Measurements from ENCODE around the gene ELL.
"Not testable (repeated sequence)": the region's sequence is repeated elsewhere in the genome, so short reads cannot be mapped to it uniquely, and the experiment has no call there.

ELL gene

DNA sequence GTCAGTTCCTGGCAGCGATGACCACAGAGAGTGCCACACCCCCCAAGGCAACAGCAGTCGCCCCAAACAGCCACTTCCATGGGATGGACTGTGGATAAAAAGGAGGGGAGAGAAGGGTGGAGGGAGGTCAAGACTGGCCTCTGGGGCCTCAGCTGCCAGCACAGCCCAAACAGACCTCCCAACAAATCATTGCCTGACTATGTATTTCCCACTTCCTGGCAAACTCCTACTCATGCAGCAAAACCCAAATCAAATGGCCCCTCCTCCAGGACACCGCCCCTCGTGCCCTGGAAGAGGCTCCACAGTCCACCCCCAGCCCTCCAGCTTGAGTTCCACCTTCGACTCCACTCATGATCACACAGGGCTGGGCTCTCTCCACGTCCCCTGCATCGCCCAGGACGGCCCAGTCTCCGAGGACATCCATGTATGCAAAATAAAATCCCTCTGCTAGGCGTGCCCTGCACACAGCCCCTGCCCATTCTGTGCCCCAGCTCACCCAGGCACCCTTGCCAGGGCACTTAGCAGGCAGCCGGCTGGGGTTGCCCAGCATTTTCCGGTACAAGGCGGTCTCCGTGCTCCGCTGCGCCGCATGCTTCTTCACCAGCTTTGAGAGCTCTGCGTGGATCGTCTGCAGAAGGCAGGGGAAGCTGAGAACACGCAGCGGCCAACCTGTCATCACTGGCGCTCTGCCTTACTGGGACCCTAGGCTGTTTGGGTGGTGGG is 10.5 kb upstream of the ELL start:
- DNase-seq (ENCODE audit: extremely low spot score, insufficient read length, low read depth) = no peak
- FAIRE-seq = no peak

DNA sequence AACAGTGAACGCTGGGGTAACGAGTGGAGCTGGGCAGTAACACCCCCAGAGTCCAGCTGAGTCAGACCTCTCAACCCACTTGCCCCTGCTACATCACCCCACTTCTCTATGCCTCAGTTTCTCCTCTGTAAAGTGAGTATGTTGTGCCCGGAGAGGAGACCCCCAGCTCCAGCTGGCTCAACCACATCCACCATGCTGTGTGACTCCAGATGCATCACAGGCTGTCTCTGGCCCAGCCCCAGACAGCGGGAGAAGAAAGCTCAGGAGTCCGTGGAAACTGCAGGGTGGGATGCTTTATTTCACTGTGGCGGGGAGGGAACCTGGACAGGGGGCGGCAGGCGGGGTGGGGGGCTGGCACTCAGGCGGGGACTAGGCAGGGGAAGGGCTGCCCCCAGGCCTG is 9.6 kb upstream of the ELL start:
- FAIRE-seq (no peak), DNase-seq (ENCODE audit: extremely low spot score, insufficient read length, low read depth) (no peak)

GRCh38 chr19:18529782-18530181 is 7.9 kb upstream of the ELL start:
- no peak for FAIRE-seq
- no peak for DNase-seq (ENCODE audit: extremely low spot score, insufficient read length, low read depth)

- no peak for FAIRE-seq
- DNase-seq (ENCODE audit: extremely low spot score, insufficient read length, low read depth) = no peak
Measured at GRCh38 chr19:18526316-18526715, 4.4 kb upstream of the ELL start.

DNA sequence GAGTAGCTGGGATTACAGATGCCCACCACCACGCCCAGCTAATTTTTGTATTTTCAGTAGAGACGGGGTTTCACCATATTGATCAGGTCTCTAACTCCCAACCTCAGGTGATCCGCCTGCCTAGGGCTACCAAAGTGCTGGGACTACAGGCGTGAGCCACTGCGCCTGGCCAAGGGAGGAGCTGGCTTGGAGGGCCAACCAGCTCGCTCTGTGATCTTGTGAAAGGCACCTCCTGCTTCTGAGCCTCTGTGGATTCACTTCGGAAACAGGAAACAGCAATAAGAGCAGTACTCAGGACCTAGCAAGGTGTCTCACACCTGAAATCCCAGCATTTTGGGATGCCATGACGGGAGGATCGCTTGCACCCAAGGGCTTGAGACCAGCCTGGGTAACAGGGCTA is 2.0 kb upstream of the ELL start:
- FAIRE-seq (no peak), DNase-seq (ENCODE audit: extremely low spot score, insufficient read length, low read depth) (no peak)

DNA sequence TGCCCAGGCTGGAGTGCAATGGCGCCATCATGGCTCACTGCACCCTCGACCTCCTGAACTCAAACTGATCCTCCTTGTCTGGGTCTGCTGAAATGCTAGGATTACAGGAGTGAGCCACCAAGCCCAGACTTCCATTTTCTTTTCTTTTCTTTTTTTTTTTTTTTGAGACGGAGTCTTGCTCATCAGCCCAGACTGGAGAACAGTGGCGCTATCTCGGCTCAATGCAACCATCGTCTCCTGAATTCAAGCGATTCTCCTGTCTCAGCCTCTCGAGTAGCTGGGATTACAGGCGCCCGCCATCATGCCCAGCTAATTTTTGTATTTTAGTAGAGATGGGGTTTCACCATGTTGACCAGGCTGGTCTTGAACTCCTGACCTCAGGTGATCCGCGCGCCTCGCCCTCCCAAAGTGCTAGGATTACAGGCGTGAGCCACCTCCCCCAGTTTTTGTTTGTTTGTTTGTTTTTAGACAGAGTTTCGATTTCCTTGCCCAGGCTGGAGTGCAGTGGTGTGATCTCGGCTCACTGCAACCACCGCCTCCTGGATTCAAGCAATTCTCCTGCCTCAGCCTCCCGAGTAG is 1.1 kb upstream of the ELL start:
- FAIRE-seq; DNase-seq (ENCODE audit: extremely low spot score, insufficient read length, low read depth): not testable (repeated sequence)

DNA sequence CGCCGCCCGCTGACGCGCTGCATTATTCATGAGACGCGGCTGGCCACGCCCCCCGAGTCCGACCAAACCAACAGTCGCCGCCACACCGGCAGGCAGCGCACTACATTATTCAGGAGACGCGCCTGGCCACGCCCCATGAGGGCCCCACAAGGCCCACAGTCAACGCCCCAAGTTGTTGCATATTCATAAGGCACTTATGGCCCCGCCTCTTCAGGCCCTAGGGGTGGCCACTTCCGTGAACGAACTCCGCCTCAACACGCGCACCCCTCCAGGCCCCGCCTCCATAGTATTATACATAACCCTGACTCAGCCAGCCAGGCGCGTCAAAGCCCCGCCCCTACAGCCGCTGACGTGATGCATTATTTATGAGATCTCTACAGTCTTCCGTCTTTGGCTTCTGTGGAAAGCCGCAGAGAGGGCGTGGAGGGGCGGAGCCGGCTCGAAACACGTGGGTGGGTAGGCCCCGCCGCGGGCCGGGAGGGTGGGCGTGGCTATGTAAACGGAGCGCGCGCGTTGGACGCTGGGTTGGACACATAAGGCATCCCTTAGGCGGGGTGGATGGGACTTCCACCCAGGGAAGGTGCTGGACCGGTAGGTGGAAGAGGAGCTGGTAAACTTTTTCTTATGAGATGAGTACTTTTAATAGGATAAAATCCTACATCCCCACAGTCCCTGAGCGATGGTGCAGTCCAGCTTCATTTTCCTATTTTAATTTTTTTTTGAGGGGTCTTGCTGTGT is 423 bp upstream of the ELL start:
- FAIRE-seq (peak; percentile 100), DNase-seq (ENCODE audit: extremely low spot score, insufficient read length, low read depth) (peak; percentile 93)

DNA sequence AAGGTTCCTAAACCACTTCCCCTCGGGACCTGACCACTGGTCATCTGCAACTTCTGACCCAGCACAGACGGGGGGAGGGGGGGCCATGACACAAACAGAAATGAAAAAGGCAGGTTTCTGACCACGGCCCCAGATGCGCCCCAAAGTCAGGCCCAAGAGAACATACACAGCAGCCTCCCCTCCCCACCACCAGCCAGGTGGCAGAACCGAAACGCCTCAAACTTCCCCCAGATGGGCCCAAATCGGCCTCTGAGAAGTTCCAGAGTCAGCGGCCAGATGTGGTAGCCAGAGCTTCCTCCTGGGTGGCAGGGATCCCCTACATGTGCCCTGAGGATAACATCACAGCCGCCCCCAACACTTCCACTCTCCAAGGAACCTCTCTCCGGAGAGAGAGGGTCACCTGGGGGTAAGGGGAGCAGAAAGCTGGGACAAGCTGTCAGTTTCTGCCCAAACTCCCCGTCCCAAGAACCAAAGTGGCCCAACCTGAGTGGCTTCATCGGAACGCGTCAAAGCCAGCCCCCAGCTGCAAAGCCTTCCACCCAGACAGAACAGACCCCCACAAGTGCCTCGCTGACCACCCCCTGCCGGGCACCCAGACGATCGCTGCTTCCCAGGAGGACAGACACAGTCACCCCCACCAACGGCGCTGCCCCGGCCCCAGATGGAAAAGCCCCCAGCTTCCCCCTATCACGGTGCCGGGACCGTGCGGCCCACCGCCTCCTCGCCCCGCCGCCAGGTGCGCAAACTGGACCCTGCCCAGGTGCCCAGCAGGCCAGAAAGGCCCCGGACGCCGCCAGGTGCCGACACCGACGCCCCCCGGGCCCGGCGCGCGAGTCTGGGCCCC is 800 bp downstream of the ELL start:
- FAIRE-seq = peak; percentile 78
- no peak for DNase-seq (ENCODE audit: extremely low spot score, insufficient read length, low read depth)

DNA sequence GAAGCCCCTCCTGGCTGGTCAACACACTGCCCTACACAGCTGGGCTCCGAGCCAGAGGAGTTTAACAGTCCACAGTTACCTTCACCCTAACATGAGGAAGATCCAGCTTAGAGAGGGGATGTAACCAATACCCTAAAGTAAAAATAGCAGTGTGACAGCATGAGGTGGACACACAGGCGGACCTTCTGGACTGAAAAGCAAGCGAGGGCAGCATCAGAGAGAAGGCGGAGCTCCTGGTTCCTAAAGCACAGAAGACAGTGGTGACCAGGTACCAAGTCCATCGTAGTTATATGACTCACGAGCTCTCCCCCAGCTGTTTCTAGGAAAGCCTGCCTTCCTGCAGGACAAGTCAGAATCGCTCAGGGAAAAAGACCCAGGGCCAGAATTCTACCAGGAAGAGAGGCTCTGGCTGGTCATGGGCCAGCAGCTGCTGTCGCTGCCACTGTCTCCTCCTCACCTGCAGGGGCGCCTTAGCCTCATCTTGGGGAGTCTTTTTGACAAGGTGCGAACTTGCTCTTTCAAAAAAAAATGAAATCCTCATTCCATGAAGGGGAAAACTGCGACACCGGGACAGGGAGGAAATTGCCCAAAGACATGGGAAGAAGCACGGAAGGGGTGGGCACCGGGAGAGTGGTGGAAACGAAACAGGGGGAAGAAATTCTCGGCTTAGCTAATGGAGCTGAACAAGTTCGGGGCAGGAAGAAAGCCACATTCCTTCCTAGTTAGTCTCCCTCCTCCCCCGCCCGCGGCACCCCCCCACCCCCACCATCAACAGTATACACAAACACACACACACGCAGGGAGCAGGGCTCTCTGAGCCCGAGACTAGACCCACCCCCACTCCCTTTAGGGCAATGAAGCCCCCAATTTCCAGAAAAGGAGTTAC is 1.7 kb downstream of the ELL start:
- DNase-seq (ENCODE audit: extremely low spot score, insufficient read length, low read depth) = no peak
- peak; percentile 91 for FAIRE-seq

- FAIRE-seq = no peak
- DNase-seq (ENCODE audit: extremely low spot score, insufficient read length, low read depth) = no peak
Measured at GRCh38 chr19:18518639-18519038, 3.2 kb downstream of the ELL start.

DNA sequence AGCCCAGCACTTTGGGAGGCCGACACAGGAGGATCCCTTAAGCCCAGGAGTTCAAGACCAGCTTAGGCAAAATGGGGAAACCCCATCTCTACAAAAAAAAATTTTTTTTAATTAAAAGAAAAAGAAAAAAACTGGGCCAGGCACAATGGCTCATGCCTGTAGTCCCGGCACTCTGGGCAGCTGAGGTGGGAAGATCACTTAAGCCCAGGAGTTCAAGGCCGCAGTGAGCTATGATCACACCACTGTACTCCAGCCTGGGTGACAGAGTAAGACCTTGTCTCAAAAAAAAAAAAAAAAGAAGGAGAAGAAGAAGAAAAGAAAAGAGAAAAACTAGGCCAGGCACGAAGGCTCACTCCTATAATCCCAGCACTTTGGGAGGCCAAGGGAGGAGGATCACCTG is 4.3 kb downstream of the ELL start:
- no peak for FAIRE-seq
- no peak for DNase-seq (ENCODE audit: extremely low spot score, insufficient read length, low read depth)

GRCh38 chr19:18515959-18516358 is 5.9 kb downstream of the ELL start:
- FAIRE-seq (no peak), DNase-seq (ENCODE audit: extremely low spot score, insufficient read length, low read depth) (no peak)

DNA sequence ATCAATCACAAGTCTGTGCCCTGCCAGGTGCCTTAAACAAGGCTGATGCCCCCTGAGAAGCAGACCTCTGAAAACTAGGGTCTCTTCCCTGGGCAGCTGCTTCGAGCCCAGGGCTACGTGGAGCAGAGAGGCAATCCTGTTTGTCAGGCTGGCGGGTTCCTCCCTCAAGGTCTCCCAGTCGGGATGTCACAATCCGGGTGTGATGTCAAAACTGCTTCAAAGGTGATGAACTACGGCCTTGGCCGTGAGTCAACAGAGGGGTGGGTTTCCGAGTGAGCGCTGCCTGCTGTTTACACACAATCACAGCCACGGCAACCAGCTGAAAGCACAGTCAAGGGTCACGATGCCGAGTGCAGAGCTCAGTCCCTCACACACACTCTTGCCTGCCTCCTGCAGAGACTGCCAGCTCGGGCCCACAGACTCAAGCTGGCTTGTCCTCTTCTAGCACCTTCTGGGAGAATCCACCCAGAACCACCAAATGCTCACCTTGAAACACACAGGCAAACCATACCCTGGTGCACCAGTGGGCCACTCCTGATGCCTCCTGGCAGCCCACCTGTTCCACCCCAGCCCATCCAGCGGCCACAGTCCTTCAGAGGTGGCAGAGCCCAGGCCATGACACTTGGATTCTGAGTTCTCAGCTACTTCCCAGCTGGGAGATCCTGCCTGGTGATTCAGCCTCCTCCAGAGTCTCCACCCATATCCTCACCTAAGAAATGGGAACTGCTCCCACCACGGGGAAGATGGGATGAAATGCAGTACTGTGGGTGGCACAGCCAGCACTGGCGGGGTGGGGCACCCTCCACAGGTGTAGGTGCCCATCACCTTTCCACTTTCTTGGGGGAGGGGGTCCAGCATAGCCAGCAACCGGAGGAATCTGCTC is 6.8 kb downstream of the ELL start:
- FAIRE-seq (no peak), DNase-seq (ENCODE audit: extremely low spot score, insufficient read length, low read depth) (no peak)

- DNase-seq (ENCODE audit: extremely low spot score, insufficient read length, low read depth) (no peak), FAIRE-seq (no peak)
Measured at GRCh38 chr19:18513868-18514267, 8.0 kb downstream of the ELL start.

GRCh38 chr19:18510216-18510615 is 11.7 kb downstream of the ELL start:
- FAIRE-seq = no peak

GRCh38 chr19:18508585-18508984 is 13.3 kb downstream of the ELL start:
- FAIRE-seq = no peak
- DNase-seq (ENCODE audit: extremely low spot score, insufficient read length, low read depth) = no peak

More at GRCh38 chr19:18510216-18510615, 11.7 kb downstream of the ELL start:
- DNase-seq (ENCODE audit: extremely low spot score, insufficient read length, low read depth) = no peak

DNA sequence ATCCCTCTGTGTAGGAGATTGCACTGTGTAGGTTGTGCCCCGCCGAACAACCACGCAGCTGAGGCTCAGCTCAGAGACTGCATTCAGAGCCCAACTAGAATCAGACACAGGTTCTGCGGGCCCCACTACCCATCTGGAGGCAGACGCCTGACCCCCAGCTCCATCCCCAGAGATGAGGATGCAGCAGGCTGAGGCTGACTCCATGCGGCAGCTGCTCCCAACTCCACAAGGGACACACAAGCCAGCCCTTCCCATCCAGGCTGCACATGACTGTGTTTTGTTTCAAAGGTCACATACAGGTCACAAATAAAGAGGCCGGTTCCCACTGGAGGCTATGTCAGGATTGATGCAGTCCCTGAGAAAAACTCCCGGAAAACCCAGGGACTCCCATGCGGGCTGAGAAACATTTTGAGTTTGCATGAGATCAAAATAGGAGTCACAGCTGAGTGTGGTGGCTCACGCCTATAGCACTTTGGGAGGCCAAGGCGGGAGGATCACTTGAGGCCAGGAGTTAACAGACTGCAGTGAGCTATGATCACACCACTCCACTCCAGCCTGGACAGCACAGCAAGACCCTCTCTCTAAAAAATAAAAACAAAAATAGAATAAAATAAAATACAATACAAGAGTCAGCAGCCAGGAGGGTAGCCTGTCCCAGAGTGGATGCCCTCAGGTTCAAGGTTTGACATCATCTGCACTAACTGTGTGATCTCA is 14.0 kb downstream of the ELL start:
- DNase-seq (ENCODE audit: extremely low spot score, insufficient read length, low read depth) (no peak), FAIRE-seq (no peak)
